ENCODE data around the gene MAGOH. TPM values are rescaled to one million over a fixed set of nuclear protein-coding genes. Genes with fewer than 3 reads are reported as not detected.

Gene MAGOH
- total RNA-seq, 1 donor from 2014 or later, result 42.4 TPM

GRCh38 chr1:53265581-53265980 is 27.3 kb upstream of the MAGOH start:
- no peak for DNase-seq (ENCODE audit: low read depth)
- Histone ChIP-seq H3K4me3 (ENCODE audit: low read depth, low read length) (no peak overlapping the region), H3K27me3 (ENCODE audit: control insufficient read depth, insufficient read depth, low read length) (no peaks in the 10 kb centered on the region), H3K36me3 (ENCODE audit: control insufficient read depth, insufficient read depth, low read length) (peaks cover 8% of the 10 kb centered on the region)
- no peak for TF ChIP-seq CTCF (IDR thresholded peaks at IDR 0.05; ENCODE audit: insufficient read depth, low read length, poor library complexity, severe bottlenecking)

- Histone ChIP-seq H3K36me3 (ENCODE audit: control insufficient read depth, insufficient read depth, low read length) (peaks cover 8% of the 10 kb centered on the region), H3K27me3 (ENCODE audit: control insufficient read depth, insufficient read depth, low read length) (no peaks in the 10 kb centered on the region)
- no peak for TF ChIP-seq CTCF (IDR thresholded peaks at IDR 0.05; ENCODE audit: insufficient read depth, low read length, poor library complexity, severe bottlenecking)
Observed at GRCh38 chr1:53264048-53264447, 25.7 kb upstream of the MAGOH start.

GRCh38 chr1:53262000-53262399 is 23.7 kb upstream of the MAGOH start:
- H3K4me3 ChIP-seq (ENCODE audit: low read depth, low read length), result no peak overlapping the region
- TF ChIP-seq CTCF (IDR thresholded peaks at IDR 0.05; ENCODE audit: insufficient read depth, low read length, poor library complexity, severe bottlenecking), result no peak
- peaks cover 6% of the 10 kb centered on the region for H3K36me3 ChIP-seq (ENCODE audit: control insufficient read depth, insufficient read depth, low read length)
- H3K27me3 ChIP-seq (ENCODE audit: control insufficient read depth, insufficient read depth, low read length), result no peaks in the 10 kb centered on the region
- DNase-seq (ENCODE audit: low read depth), result no peak

More at GRCh38 chr1:53264048-53264447, 25.7 kb upstream of the MAGOH start:
- no peak overlapping the region for H3K4me3 ChIP-seq (ENCODE audit: low read depth, low read length)
- no peak for DNase-seq (ENCODE audit: low read depth)

- no peaks in the 10 kb centered on the region for H3K27me3 ChIP-seq (ENCODE audit: control insufficient read depth, insufficient read depth, low read length)
- H3K36me3 ChIP-seq (ENCODE audit: control insufficient read depth, insufficient read depth, low read length), result peaks cover 6% of the 10 kb centered on the region
- DNase-seq (ENCODE audit: low read depth), result no peak
- no peak for TF ChIP-seq CTCF (IDR thresholded peaks at IDR 0.05; ENCODE audit: insufficient read depth, low read length, poor library complexity, severe bottlenecking)
- no peak overlapping the region for H3K4me3 ChIP-seq (ENCODE audit: low read depth, low read length)
Observed at GRCh38 chr1:53260631-53261247, 22.4 kb upstream of the MAGOH start.

- DNase-seq (ENCODE audit: low read depth), result no peak
- Histone ChIP-seq H3K36me3 (ENCODE audit: control insufficient read depth, insufficient read depth, low read length) (peaks cover 6% of the 10 kb centered on the region), H3K4me3 (ENCODE audit: low read depth, low read length) (no peak overlapping the region), H3K27me3 (ENCODE audit: control insufficient read depth, insufficient read depth, low read length) (no peaks in the 10 kb centered on the region)
- TF ChIP-seq CTCF (IDR thresholded peaks at IDR 0.05; ENCODE audit: insufficient read depth, low read length, poor library complexity, severe bottlenecking), result no peak
Observed at GRCh38 chr1:53259932-53260331, 21.6 kb upstream of the MAGOH start.

GRCh38 chr1:53258216-53258615 is 19.9 kb upstream of the MAGOH start:
- DNase-seq (ENCODE audit: low read depth), result no peak
- H3K27me3 ChIP-seq (ENCODE audit: control insufficient read depth, insufficient read depth, low read length), result no peaks in the 10 kb centered on the region
- peaks cover 3% of the 10 kb centered on the region for H3K36me3 ChIP-seq (ENCODE audit: control insufficient read depth, insufficient read depth, low read length)
- no peak for TF ChIP-seq CTCF (IDR thresholded peaks at IDR 0.05; ENCODE audit: insufficient read depth, low read length, poor library complexity, severe bottlenecking)
- no peak overlapping the region for H3K4me3 ChIP-seq (ENCODE audit: low read depth, low read length)
